Keratinocyte (primary cell): ENCODE measurements around the gene HIC2.

Experiments used
- EZH2 ChIP-seq: IDR thresholded peaks from one replicate; pipeline ENCODE4 v1.6.1; 2012; ENCODE audit warnings: inconsistent platforms, mild to moderate bottlenecking, low read length, moderate library complexity
- TF ChIP-seq, protein P1 (sequence below), 3 experiments: IDR thresholded peaks in 1 of 3; conservative IDR thresholded peaks in 1 of 3; optimal IDR thresholded peaks in 1 of 3; 2 replicates in 2 of 3; 3 replicates in 1 of 3; pipeline versions ENCODE3 to v1.5.1; 2011; ENCODE audit warnings: low read length in 3 of 3, mild to moderate bottlenecking in 3 of 3, moderate library complexity in 2 of 3, control low read depth in 1 of 3, inconsistent platforms in 1 of 3; ENCODE audit not compliant: insufficient read depth in 2 of 3; ENCODE audit errors: extremely low read depth in 1 of 3

DNA sequence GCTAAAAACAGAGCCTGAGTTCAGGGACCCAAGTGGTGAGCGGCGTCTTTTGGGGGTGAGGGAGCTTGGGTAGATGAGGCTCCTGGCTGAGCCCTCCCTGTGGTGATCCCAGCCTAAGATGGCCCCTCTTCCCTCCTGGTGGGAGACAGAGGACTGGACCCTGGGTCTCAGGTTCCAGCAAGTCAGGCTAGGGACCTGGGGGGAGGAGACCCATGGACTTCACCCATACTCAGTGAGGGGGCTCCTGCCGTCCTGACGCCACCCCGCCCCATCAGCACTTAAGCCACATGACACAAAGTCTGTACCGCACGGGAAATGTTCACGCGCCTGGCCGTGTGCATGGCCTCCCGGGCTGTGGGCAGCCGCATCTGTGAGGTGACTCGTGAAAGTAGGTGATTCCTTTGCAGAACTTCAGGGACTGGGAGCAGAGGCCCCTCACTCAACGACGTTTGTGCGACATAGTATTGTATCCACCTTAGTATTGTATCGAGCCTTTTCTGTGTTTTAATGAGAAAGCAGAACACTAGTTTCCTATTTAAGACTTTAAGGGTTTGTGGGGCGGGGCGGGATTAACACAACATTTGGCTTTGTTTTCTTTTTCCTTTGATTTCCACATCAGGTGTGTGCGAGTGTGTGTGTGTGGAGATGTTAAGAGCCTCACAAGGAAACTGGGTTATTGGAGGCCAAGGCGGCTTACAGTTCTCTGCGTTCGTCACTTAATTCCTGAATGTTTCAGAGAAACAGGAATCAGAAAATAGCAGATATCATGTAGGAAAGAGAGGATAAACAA is 31.7 kb downstream of the HIC2 start:
- TF ChIP-seq, protein P1, sequence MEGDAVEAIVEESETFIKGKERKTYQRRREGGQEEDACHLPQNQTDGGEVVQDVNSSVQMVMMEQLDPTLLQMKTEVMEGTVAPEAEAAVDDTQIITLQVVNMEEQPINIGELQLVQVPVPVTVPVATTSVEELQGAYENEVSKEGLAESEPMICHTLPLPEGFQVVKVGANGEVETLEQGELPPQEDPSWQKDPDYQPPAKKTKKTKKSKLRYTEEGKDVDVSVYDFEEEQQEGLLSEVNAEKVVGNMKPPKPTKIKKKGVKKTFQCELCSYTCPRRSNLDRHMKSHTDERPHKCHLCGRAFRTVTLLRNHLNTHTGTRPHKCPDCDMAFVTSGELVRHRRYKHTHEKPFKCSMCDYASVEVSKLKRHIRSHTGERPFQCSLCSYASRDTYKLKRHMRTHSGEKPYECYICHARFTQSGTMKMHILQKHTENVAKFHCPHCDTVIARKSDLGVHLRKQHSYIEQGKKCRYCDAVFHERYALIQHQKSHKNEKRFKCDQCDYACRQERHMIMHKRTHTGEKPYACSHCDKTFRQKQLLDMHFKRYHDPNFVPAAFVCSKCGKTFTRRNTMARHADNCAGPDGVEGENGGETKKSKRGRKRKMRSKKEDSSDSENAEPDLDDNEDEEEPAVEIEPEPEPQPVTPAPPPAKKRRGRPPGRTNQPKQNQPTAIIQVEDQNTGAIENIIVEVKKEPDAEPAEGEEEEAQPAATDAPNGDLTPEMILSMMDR (optimal IDR thresholded peaks at IDR 0.05 in 1 of 3, IDR thresholded peaks at IDR 0.05 in 1 of 3, conservative IDR thresholded peaks at IDR 0.05 in 1 of 3; ENCODE audit: extremely low read depth in 1 of 3, insufficient read depth in 2 of 3, low read length in 3 of 3): no peak
- TF ChIP-seq EZH2: no peak
